K562 (cell line): Measurements from ENCODE around the gene MBD3. TPM values are rescaled to one million over a fixed set of nuclear protein-coding genes. Genes with fewer than 3 reads are reported as not detected.
A peak's percentile ranks its signal among the peaks of the same experiment; 100 is the strongest.

Experiments used
- CBX2 ChIP-seq: fragments of 200-600 bp; sonication (generic); IDR thresholded peaks from one replicate; pipeline ENCODE4 v1.6.1; 2012; ENCODE audit warnings: mild to moderate bottlenecking, low read length, inconsistent platforms; ENCODE audit not compliant: insufficient read depth, poor library complexity, severe bottlenecking
- CXXC5 ChIP-seq: fragments of 250-450 bp; sonication (Bioruptor Pico); IDR thresholded peaks from 2 replicates; pipeline ENCODE4 v1.8.0; 2022; ENCODE audit warnings: inconsistent platforms, mild to moderate bottlenecking, moderate library complexity
- ELF1 ChIP-seq: fragments of 200-800 bp; sonication (Bioruptor generic); IDR thresholded peaks from 2 replicates; pipeline ENCODE4 v1.6.1; 2016; ENCODE audit warnings: missing genetic modification characterization, missing compliant biosample characterization
- FOXA3 ChIP-seq, 2 experiments: fragments of 450-650 bp in 1 of 2; sonication (generic) in 1 of 2; formaldehyde crosslinking; IDR thresholded peaks in 1 of 2; conservative IDR thresholded peaks in 1 of 2; 2 replicates each; pipeline versions ENCODE4 v1.4.0 to v1.8.0; 2020 to 2022; ENCODE audit warnings: mild to moderate bottlenecking in 2 of 2, missing genetic modification reagents in 1 of 2
- GABPB1 ChIP-seq: sonication (generic); formaldehyde crosslinking; IDR thresholded peaks from 2 replicates; pipeline ENCODE4 v1.8.0; 2022; ENCODE audit warnings: mild to moderate bottlenecking, missing genetic modification reagents
- HCFC1 ChIP-seq: IDR thresholded peaks from 2 replicates; pipeline ENCODE4 v1.6.1; 2012; ENCODE audit warnings: low read depth, low read length, improper control_type of control experiment
- HOXB6 ChIP-seq: fragments of 250-450 bp; sonication (Bioruptor Pico); IDR thresholded peaks from 2 replicates; pipeline ENCODE4 v1.5.1; 2022; ENCODE audit warnings: mild to moderate bottlenecking, borderline replicate concordance
- MAX ChIP-seq: sonication (generic); formaldehyde crosslinking; IDR thresholded peaks from 2 replicates; pipeline ENCODE4 v1.9.0; 2022; ENCODE audit warnings: mild to moderate bottlenecking, missing genetic modification reagents
- NCOA2 ChIP-seq, 2 experiments: fragments of 450-650 bp; IDR thresholded peaks; 2 replicates each; pipeline ENCODE4 v1.6.1; 2018; ENCODE audit warnings: mild to moderate bottlenecking in 2 of 2, moderate library complexity in 1 of 2; ENCODE audit not compliant: partially characterized antibody in 2 of 2
- NR2C2 ChIP-seq, 2 experiments: fragments of 200-800 bp in 1 of 2; sonication (Bioruptor generic) in 1 of 2; sonication (generic) in 1 of 2; formaldehyde crosslinking in 1 of 2; IDR thresholded peaks; 2 replicates each; pipeline versions ENCODE4 v1.6.1 to v1.8.0; 2016 to 2022; ENCODE audit warnings: mild to moderate bottlenecking in 1 of 2, missing compliant biosample characterization in 1 of 2, missing genetic modification characterization in 1 of 2, missing genetic modification reagents in 1 of 2
- NR4A1 ChIP-seq, 2 experiments: fragments of 250-450 bp in 1 of 2; fragments of 450-650 bp in 1 of 2; sonication (Bioruptor Pico) in 1 of 2; IDR thresholded peaks; 2 replicates each; pipeline versions ENCODE4 v1.4.0 to v1.6.1; 2016 to 2020; ENCODE audit warnings: mild to moderate bottlenecking in 2 of 2, missing compliant biosample characterization in 1 of 2, missing genetic modification characterization in 1 of 2, moderate library complexity in 1 of 2
- OTX1 ChIP-seq: fragments of 450-650 bp; formaldehyde crosslinking; IDR thresholded peaks from 2 replicates; pipeline ENCODE4 v1.4.0; 2022; ENCODE audit warnings: mild to moderate bottlenecking
- POLR2A ChIP-seq: fragments of 450-650 bp; conservative IDR thresholded peaks from 2 replicates; pipeline ENCODE4 v1.6.1; 2016
- RBM39 ChIP-seq: fragments of 200-400 bp; formaldehyde crosslinking; optimal IDR thresholded peaks from 2 replicates; pipeline ENCODE3; 2018; ENCODE audit warnings: low read depth, low read length
- SIN3A ChIP-seq, 2 experiments: fragments of 150-350 bp in 1 of 2; IDR thresholded peaks; 2 replicates each; pipeline ENCODE4 v1.6.1; 2011 to 2016; ENCODE audit warnings: borderline replicate concordance in 2 of 2, low read depth in 2 of 2, low read length in 2 of 2, mild to moderate bottlenecking in 2 of 2, moderate library complexity in 2 of 2; ENCODE audit not compliant: control insufficient read depth in 1 of 2
- STAT5A ChIP-seq: IDR thresholded peaks from 2 replicates; pipeline ENCODE4 v1.6.1; 2012; ENCODE audit warnings: low read length, inconsistent platforms, borderline replicate concordance
- TEAD1 ChIP-seq, 2 experiments: fragments of 450-650 bp in 1 of 2; sonication (generic) in 1 of 2; formaldehyde crosslinking; IDR thresholded peaks; 2 replicates each; pipeline versions ENCODE4 v1.4.0 to v1.8.0; 2020 to 2022; ENCODE audit warnings: mild to moderate bottlenecking in 2 of 2, missing genetic modification reagents in 1 of 2
- TRIM25 ChIP-seq: fragments of 450-650 bp; IDR thresholded peaks from 2 replicates; pipeline ENCODE4 v1.7.0; 2016; ENCODE audit warnings: borderline replicate concordance
- ZNF12 ChIP-seq: sonication (generic); formaldehyde crosslinking; IDR thresholded peaks from 2 replicates; pipeline ENCODE4 v1.4.0; 2020; ENCODE audit warnings: mild to moderate bottlenecking, missing genetic modification reagents
- ZNF134 ChIP-seq: fragments of 250-450 bp; sonication (Bioruptor Pico); conservative IDR thresholded peaks from 2 replicates; pipeline ENCODE4 v1.4.0; 2020
- ZNF212 ChIP-seq: fragments of 450-650 bp; formaldehyde crosslinking; IDR thresholded peaks from 2 replicates; pipeline ENCODE4 v1.4.0; 2020; ENCODE audit warnings: mild to moderate bottlenecking
- polyA plus RNA-seq, 8 experiments: library from polyadenylated mRNA; depleted of rRNA in 4 of 8; stranded (reverse) in 5 of 8; unstranded in 3 of 8; fragments of >200 nt; fragmentation: Nextera tagmentation in 2 of 8; fragmentation: Illumina TruSeq in 1 of 8; extraction: Ambion mirVana in 2 of 8; extraction: Trizol in 1 of 8; gene quantifications; 2 replicates each; pipeline versions ENCODE4 v1.2.1 to v1.2.3, GENCODE V29; 2011 to 2014; ENCODE audit warnings: inconsistent platforms in 1 of 8, missing spikeins in 1 of 8
- total RNA-seq, 7 experiments: library from RNA; depleted of rRNA in 6 of 7; stranded (reverse); fragments of >200 nt in 6 of 7; fragmentation: Illumina TruSeq in 2 of 7; extraction: Trizol in 2 of 7; gene quantifications; 2 replicates each; pipeline versions ENCODE4 v1.2.1 to v1.2.3, GENCODE V29; 2011 to 2021; ENCODE audit warnings: low replicate concordance in 1 of 7
- TF ChIP-seq, protein P1 (sequence below): fragments of 250-450 bp; sonication (Bioruptor Pico); IDR thresholded peaks from 2 replicates; pipeline ENCODE4 v1.8.0; 2022; ENCODE audit warnings: inconsistent platforms, mild to moderate bottlenecking, moderate library complexity, borderline replicate concordance
- TF ChIP-seq, protein P2 (sequence below): fragments of 450-650 bp; formaldehyde crosslinking; IDR thresholded peaks from 2 replicates; pipeline ENCODE4 v1.4.0; 2020; ENCODE audit warnings: mild to moderate bottlenecking, moderate library complexity

MBD3 gene
- total and polyA plus RNA-seq, 9 of the 15 experiments (the other 6 are each of a cell fraction or from before 2014, with no cell fraction given), result 0.24 to 137 (median 30.9) TPM

- no peak for TF ChIP-seq NR4A1 (CRISPR knock-in tag; IDR thresholded peaks at IDR 0.05)
- TF ChIP-seq NR4A1 (tag; IDR thresholded peaks at IDR 0.05), result no peak
- TF ChIP-seq TRIM25, result 0 out of 2 replicates have a peak, but pooled peaks have one; percentile 11
- TF ChIP-seq ZNF134 (CRISPR knock-in tag), result no peak
- TF ChIP-seq OTX1 (CRISPR knock-in tag), result no peak
- no peak for TF ChIP-seq ZNF12 (CRISPR knock-in tag)
- TF ChIP-seq HCFC1, result no peak
- TF ChIP-seq SIN3A (IDR thresholded peaks at IDR 0.05; ENCODE audit: borderline replicate concordance in 2 of 2, control insufficient read depth in 1 of 2, low read depth in 2 of 2, low read length in 2 of 2), result 0 out of 4 replicates have a peak, but pooled peaks of 1 of the 2 experiments have one; percentile 30
- no peak for TF ChIP-seq HOXB6 (CRISPR knock-in tag)
- TF ChIP-seq RBM39, result peak; percentile 51
- peak in 1 of 2 experiments; percentile 4; a peak in 1 of 4 replicates for TF ChIP-seq FOXA3 (CRISPR knock-in tag; conservative IDR thresholded peaks at IDR 0.05 in 1 of 2, IDR thresholded peaks at IDR 0.05 in 1 of 2)
- TF ChIP-seq NR2C2 (CRISPR knock-in tag; IDR thresholded peaks at IDR 0.05), result no peak
- no peak for TF ChIP-seq NR2C2 (tag; IDR thresholded peaks at IDR 0.05)
- peak; percentile 4; the same call in 1 of the 2 replicates for TF ChIP-seq POLR2A
- TF ChIP-seq STAT5A, result no peak
- TF ChIP-seq GABPB1 (CRISPR knock-in tag), result peak; percentile 47; the same call in 1 of the 2 replicates
- no peak for TF ChIP-seq ZNF212 (CRISPR knock-in tag)
- no peak for TF ChIP-seq CBX2
- TF ChIP-seq NCOA2 (IDR thresholded peaks at IDR 0.05; ENCODE audit: partially characterized antibody in 2 of 2), result no peak
- TF ChIP-seq, protein P1, sequence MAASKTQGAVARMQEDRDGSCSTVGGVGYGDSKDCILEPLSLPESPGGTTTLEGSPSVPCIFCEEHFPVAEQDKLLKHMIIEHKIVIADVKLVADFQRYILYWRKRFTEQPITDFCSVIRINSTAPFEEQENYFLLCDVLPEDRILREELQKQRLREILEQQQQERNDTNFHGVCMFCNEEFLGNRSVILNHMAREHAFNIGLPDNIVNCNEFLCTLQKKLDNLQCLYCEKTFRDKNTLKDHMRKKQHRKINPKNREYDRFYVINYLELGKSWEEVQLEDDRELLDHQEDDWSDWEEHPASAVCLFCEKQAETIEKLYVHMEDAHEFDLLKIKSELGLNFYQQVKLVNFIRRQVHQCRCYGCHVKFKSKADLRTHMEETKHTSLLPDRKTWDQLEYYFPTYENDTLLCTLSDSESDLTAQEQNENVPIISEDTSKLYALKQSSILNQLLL, result no peak
- TF ChIP-seq, protein P2, sequence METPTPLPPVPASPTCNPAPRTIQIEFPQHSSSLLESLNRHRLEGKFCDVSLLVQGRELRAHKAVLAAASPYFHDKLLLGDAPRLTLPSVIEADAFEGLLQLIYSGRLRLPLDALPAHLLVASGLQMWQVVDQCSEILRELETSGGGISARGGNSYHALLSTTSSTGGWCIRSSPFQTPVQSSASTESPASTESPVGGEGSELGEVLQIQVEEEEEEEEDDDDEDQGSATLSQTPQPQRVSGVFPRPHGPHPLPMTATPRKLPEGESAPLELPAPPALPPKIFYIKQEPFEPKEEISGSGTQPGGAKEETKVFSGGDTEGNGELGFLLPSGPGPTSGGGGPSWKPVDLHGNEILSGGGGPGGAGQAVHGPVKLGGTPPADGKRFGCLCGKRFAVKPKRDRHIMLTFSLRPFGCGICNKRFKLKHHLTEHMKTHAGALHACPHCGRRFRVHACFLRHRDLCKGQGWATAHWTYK, result peak; percentile 14; the same call in 1 of the 2 replicates
- TF ChIP-seq TEAD1 (CRISPR knock-in tag; IDR thresholded peaks at IDR 0.05), result no peak; a peak in 1 of 4 replicates
- no peak for TF ChIP-seq CXXC5
- no peak for TF ChIP-seq ELF1 (tag)
- TF ChIP-seq MAX (CRISPR knock-in tag), result peak; percentile 34; the same call in 1 of the 2 replicates
Measured at GRCh38 chr19:1591421-1592023, 1.1 kb downstream of the MBD3 start (continued).
